GM12872 (cell line): ENCODE measurements around the gene ABCC3.

ENCODE experiments used
- TF ChIP-seq, protein P1 (sequence below): IDR thresholded peaks from 3 replicates; pipeline ENCODE4 v1.5.1; 2011; ENCODE audit warnings: low read depth, mild to moderate bottlenecking, low read length, moderate library complexity; ENCODE audit not compliant: insufficient read depth

ABCC3 gene

DNA sequence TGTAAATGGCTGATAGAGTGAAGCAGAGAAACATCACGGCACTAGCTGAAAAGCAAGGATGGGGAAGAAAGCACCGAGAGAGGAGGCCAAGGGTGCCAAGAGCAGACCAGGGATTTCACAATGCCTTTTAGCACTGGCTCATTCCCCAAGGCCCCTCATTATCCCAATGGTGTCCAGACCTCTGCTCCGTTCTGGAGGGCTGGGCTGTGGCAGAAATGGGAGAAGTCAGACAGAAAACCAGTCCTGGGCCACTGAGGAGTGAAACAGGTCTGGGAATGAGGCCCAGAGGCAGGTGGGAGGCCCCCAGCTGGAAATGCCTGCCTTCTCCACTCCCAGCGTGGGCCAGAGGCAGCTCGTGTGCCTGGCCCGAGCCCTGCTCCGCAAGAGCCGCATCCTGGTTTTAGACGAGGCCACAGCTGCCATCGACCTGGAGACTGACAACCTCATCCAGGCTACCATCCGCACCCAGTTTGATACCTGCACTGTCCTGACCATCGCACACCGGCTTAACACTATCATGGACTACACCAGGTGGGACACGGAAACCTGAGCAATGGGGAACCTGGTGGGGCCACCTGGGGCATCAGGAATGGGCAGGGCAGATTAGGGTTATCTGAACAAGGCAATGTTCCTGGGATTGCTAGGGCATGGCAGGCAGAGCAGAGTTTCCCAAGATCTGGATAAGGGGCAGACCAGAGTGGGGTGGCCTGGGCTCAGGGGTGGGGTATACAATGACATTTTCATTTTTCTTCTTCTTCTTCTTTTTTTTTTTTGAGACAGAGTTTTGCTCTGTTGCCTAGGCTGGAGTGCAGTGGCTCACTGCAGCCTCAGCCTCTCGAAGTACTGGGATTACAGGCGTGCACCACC lies 52.8 kb downstream of the ABCC3 start:
- TF ChIP-seq, protein P1, sequence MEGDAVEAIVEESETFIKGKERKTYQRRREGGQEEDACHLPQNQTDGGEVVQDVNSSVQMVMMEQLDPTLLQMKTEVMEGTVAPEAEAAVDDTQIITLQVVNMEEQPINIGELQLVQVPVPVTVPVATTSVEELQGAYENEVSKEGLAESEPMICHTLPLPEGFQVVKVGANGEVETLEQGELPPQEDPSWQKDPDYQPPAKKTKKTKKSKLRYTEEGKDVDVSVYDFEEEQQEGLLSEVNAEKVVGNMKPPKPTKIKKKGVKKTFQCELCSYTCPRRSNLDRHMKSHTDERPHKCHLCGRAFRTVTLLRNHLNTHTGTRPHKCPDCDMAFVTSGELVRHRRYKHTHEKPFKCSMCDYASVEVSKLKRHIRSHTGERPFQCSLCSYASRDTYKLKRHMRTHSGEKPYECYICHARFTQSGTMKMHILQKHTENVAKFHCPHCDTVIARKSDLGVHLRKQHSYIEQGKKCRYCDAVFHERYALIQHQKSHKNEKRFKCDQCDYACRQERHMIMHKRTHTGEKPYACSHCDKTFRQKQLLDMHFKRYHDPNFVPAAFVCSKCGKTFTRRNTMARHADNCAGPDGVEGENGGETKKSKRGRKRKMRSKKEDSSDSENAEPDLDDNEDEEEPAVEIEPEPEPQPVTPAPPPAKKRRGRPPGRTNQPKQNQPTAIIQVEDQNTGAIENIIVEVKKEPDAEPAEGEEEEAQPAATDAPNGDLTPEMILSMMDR = no peak

DNA sequence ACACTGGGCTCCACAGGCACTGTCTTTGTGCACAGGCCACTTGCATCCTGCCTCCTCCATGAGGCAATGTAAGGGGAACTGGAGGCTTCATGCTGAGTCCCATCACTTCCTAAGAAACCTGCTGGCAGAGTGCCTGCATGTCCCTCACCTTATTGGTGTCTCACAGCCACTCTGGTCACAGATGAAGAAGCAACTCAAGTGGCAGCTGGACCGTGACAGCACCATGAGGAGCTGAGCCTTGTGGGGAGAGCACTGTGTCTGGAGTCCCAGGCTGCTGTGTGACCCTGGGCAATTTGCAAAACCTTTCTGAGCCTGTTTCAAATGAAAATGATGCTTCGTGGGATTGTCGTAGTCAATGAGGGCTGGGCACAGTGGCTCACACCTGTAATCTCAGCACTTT lies 53.6 kb downstream of the ABCC3 start:
- TF ChIP-seq, protein P1 = no peak

DNA sequence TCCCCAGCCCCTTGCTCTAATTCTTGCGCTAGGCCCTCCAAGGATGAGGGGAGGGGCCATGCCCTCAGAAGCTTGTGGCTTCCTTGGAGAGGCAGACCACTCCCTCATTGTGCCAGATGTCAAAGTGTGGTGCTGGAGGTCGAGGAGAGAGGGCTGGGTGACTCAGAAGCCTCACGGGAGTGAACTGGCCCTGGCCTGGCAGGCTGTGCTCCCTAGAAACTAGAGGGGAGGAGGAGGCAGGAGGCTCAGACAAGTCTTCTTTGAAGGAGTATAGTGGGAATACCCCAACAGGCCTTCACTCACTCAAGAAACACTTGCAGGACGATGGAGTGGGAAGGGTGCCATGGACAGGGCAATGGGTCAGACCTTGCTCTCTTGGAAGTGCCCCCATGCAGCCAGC lies 54.6 kb downstream of the ABCC3 start:
- TF ChIP-seq, protein P1 = no peak

DNA sequence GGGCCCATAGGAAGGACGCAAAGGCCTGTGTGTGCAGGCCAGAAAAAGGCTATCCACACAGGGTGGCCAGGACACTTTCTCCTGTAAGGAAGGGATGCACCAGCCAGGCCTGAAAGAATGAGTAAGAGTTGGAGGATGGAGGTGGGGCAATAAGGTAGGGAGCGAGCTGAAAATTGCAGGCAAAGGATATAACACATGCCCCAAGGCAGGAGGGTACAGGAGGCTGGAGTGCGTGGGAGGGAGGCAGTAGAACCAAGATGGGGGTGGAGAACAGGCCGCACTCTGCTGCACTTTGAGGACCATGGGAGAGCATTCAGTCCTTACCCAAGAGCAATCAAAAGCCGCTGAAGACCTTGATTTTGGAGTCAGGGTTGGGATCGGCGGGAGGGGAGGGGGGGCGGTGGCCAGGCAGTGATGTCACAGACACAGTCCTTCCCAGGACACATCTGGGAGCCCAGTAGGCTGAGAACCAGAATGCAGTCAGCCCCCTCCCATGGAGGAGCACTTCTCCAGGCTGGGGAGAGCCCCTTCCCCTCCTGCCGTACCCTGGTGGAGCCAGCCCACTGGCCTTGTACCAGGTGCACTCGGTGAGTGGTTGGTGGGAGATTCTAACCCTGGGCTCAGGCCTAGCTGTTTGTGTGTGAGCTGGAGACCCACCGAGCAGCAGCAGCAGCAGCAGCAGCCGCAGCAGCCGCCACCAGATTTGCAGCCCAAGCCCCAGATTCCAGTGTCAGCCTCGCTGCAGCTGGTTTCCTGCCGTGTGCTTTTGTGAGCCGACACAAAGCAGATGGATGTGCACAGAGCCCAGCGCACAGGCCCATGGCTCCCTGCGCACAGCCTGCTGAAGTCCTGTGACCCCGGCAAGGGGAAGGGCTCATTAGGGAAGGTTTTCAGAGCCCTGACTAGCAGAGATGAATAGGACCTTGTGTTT lies 55.5 kb downstream of the ABCC3 start:
- TF ChIP-seq, protein P1 = no peak

DNA sequence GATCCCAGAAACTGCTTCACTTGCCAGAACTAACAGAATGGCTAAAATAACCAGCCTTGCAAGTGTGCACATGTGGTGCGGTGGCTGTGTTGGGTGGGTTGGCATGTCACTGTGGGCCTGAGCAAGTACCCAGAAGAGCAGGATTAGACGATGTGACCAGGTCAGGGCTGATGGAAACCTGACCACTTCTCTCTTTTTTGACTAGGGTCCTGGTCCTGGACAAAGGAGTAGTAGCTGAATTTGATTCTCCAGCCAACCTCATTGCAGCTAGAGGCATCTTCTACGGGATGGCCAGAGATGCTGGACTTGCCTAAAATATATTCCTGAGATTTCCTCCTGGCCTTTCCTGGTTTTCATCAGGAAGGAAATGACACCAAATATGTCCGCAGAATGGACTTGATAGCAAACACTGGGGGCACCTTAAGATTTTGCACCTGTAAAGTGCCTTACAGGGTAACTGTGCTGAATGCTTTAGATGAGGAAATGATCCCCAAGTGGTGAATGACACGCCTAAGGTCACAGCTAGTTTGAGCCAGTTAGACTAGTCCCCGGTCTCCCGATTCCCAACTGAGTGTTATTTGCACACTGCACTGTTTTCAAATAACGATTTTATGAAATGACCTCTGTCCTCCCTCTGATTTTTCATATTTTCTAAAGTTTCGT lies 56.3 kb downstream of the ABCC3 start:
- TF ChIP-seq, protein P1 = no peak

DNA sequence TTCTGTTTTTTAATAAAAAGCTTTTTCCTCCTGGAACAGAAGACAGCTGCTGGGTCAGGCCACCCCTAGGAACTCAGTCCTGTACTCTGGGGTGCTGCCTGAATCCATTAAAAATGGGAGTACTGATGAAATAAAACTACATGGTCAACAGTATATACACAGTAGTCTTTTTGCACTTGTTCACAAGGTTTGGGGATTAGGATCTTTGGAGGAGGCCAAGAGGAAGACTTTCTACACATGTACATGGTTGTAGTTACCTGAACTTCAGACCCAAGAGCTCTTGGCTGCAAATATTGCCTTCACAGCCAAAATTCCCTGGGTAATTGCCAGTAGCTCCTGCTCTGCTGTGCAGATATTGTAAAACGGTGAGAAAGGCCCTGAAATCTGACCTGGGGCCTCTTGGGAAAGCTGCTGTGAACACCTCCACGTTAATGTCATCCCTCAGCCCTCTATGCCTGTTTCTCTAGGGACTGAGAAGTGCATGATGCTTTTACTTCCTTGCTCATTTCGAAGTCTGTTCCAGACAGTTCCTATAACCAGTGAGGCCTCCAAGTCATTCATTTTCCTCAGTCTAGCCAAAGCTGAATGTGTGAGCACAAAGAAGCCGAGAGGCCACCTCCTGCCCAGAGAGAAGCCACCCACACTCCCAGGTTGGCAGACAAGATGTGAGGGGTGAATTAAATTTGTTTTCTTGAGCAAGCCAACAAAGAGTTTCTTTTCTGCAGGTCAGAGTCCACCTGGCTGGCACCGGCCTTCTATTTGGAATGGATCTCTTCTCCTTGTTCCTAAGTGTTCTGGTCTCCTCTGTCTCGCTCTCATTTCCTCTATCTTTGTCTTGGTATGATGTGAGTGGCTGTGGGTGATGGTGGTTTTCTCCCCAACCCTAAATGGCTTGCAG lies 57.1 kb downstream of the ABCC3 start:
- TF ChIP-seq, protein P1 = no peak
